ENCODE data around the gene PTH1R. TPM values are rescaled to one million over a fixed set of nuclear protein-coding genes. Genes with fewer than 3 reads are reported as not detected.

PTH1R gene
- total and polyA plus RNA-seq, 4 donors = 11.2 to 29.7 (median 19.9) TPM

DNA sequence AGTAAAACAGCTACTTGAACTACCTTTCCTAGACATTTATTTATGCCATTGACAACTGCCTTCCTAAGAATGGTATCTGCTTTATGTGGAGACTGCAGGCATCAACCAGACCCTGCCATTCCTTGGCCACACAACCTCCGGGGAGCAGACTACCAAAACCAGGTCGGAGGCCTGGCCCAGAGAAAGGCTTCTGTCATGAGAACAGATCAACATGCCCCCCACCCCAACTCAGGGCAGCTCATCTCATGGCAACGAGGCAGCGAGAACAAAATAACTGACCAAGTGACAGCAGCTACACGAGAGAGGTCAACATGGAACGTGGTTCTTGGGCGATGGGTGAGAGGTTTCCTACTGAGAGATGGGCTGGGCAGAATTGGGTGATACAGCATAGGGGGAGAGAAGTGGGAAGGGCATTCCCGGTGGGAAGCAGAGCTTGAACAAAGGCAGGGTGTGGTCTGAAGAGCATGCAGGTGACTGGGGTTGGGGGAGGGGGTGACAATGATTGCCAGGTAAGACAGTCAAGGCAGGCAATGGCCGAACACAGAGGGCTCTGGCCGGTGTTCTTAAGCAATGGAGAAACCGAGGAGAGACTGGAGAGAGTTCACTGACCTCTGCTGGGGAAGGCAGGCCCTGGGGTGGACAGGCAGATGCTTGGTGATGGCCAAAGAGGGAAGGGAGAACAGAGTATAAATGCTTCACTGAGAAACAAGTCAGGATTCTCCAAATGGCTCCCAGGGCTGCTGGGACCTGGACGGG is 65.1 kb downstream of the PTH1R start:
- no peak overlapping the region for H3K9ac ChIP-seq (ENCODE audit: insufficient read depth in 1 of 2, low read length in 2 of 2)
- ATAC-seq (ENCODE audit: insufficient read depth, low FRiP score) (no peak), DNase-seq (no peak)
- H3K9me3 ChIP-seq (ENCODE audit: control insufficient read depth in 4 of 4, insufficient read depth in 3 of 4, low read length in 3 of 4) = no peaks in the 10 kb centered on the region
- H3K36me3 ChIP-seq (ENCODE audit: control insufficient read depth in 4 of 4, insufficient read depth in 4 of 4, low read length in 4 of 4) = peaks cover 0 to 20% (median 11%) of the 10 kb centered on the region in 4 donors
- TF ChIP-seq, protein P1, sequence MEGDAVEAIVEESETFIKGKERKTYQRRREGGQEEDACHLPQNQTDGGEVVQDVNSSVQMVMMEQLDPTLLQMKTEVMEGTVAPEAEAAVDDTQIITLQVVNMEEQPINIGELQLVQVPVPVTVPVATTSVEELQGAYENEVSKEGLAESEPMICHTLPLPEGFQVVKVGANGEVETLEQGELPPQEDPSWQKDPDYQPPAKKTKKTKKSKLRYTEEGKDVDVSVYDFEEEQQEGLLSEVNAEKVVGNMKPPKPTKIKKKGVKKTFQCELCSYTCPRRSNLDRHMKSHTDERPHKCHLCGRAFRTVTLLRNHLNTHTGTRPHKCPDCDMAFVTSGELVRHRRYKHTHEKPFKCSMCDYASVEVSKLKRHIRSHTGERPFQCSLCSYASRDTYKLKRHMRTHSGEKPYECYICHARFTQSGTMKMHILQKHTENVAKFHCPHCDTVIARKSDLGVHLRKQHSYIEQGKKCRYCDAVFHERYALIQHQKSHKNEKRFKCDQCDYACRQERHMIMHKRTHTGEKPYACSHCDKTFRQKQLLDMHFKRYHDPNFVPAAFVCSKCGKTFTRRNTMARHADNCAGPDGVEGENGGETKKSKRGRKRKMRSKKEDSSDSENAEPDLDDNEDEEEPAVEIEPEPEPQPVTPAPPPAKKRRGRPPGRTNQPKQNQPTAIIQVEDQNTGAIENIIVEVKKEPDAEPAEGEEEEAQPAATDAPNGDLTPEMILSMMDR (IDR thresholded peaks at IDR 0.05; ENCODE audit: control extremely low read depth, extremely low read depth) = no peak
- no peak overlapping the region for H3K4me3 ChIP-seq
- H3K27me3 ChIP-seq (ENCODE audit: control insufficient read depth in 3 of 3, insufficient read depth in 3 of 3, low read length in 2 of 3) = no peaks in the 10 kb centered on the region
- H3K27ac ChIP-seq (ENCODE audit: low read depth in 1 of 2, low read length in 1 of 2) = peak overlapping the region; percentile 87 to 89
- peaks cover 0 to 48% (median 34%) of the 10 kb centered on the region in 5 donors for H3K4me1 ChIP-seq (ENCODE audit: control insufficient read depth in 5 of 5, insufficient read depth in 5 of 5, low read length in 5 of 5)
- 75 to 82% methylated on average over 12 of the region's 12 CpGs for WGBS, 2 donors

DNA sequence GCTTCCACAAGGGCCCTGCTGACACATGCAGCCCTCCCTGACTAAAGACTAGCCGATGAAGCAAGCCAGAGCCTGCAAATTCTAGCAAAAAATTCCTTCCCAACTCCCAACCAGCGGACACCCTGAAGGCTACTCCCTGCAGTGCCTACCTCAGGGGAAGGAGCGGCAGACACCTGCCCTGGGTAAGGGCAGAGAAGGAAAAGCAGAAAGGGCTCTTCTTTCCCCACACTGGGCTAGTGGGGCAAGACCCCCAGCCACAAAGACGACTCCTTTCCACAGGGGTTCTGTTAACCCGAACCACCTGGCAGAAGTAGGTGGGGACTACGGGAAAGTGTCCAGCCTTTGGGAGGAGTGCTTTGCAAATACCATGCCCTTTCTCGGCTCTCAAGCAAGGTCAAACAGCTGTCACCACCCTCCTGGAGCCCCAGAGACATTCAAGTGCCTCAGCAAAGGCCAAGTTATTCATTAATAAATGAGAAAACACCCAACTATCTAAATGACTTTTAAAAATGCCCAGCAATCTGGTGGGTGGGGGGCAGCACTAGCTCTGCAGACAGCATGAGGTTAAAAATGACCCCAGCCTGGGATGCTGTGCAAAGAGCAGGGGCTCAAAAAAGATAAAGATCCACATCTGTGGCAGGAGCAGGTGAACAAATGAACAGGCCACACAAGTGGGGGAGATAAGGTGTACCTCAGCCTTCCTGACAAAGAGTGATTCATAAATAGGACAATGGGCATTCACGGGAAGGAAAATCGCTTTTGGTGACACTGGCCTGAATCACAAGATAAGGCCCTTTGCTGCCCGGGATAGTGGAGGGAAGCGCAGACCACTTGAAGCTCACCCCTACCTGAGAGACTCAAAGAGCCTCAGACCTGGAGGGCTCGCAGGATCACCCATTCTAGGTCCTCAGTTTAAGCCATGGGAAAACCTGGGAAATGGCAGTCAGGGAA is 66.0 kb downstream of the PTH1R start:
- peak overlapping the region; percentile 87 to 89 for H3K27ac ChIP-seq (ENCODE audit: low read depth in 1 of 2, low read length in 1 of 2)
- H3K27me3 ChIP-seq (ENCODE audit: control insufficient read depth in 3 of 3, insufficient read depth in 3 of 3, low read length in 2 of 3) = no peaks in the 10 kb centered on the region
- 60 to 79% methylated on average over 12 of the region's 12 CpGs for WGBS, 2 donors
- peaks cover 0 to 20% (median 10%) of the 10 kb centered on the region in 4 donors for H3K36me3 ChIP-seq (ENCODE audit: control insufficient read depth in 4 of 4, insufficient read depth in 4 of 4, low read length in 4 of 4)
- no peak overlapping the region for H3K9ac ChIP-seq (ENCODE audit: insufficient read depth in 1 of 2, low read length in 2 of 2)
- no peaks in the 10 kb centered on the region for H3K9me3 ChIP-seq (ENCODE audit: control insufficient read depth in 4 of 4, insufficient read depth in 3 of 4, low read length in 3 of 4)
- no peak overlapping the region for H3K4me3 ChIP-seq
- TF ChIP-seq, protein P1 (IDR thresholded peaks at IDR 0.05; ENCODE audit: control extremely low read depth, extremely low read depth) = no peak
- H3K4me1 ChIP-seq (ENCODE audit: control insufficient read depth in 5 of 5, insufficient read depth in 5 of 5, low read length in 5 of 5) = peaks cover 5 to 54% (median 41%) of the 10 kb centered on the region in 5 donors
- ATAC-seq (ENCODE audit: insufficient read depth, low FRiP score) (peak; percentile 5), DNase-seq (peak in 2 of 3 donors; percentile 40 to 57)

DNA sequence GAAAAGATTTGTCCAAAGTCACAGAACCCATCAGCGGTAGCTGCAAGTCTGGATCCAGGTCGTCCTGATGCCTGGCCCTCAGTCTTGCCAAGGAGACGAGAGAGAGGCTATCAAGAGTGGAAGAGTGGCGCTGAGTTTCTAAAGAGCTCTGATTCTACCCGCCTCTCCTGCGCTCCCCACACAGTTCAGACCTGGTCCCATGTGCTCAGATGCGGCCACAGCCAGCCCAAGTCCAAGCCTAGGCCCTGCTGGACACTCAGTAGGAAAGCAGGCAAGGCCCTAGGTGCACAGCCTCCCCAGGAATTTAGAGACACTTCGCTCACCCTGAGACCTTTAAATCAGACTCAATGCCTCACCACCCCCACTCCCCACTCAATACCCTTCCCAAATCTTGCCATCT is 66.7 kb downstream of the PTH1R start:
- no peaks in the 10 kb centered on the region for H3K9me3 ChIP-seq (ENCODE audit: control insufficient read depth in 4 of 4, insufficient read depth in 3 of 4, low read length in 3 of 4)
- DNase-seq (no peak), ATAC-seq (ENCODE audit: insufficient read depth, low FRiP score) (no peak)
- H3K4me3 ChIP-seq = no peak overlapping the region
- peak overlapping the region; percentile 82 to 89 for H3K27ac ChIP-seq (ENCODE audit: low read depth in 1 of 2, low read length in 1 of 2)
- peaks cover 0 to 17% (median 9%) of the 10 kb centered on the region in 4 donors for H3K36me3 ChIP-seq (ENCODE audit: control insufficient read depth in 4 of 4, insufficient read depth in 4 of 4, low read length in 4 of 4)
- WGBS, 2 donors = 75 to 88% methylated on average over 8 of the region's 8 CpGs
- TF ChIP-seq, protein P1 (IDR thresholded peaks at IDR 0.05; ENCODE audit: control extremely low read depth, extremely low read depth) = no peak
- no peaks in the 10 kb centered on the region for H3K27me3 ChIP-seq (ENCODE audit: control insufficient read depth in 3 of 3, insufficient read depth in 3 of 3, low read length in 2 of 3)
- H3K4me1 ChIP-seq (ENCODE audit: control insufficient read depth in 5 of 5, insufficient read depth in 5 of 5, low read length in 5 of 5) = peaks cover 8 to 57% (median 46%) of the 10 kb centered on the region in 5 donors
- H3K9ac ChIP-seq (ENCODE audit: insufficient read depth in 1 of 2, low read length in 2 of 2) = no peak overlapping the region
